HepG2 (cell line): ENCODE results near the gene NSMF. TPM values are rescaled to one million over a fixed set of nuclear protein-coding genes. Genes with fewer than 3 reads are reported as not detected.

ENCODE experiments used
- ATAC-seq: fragments of 200-7000 bp; cut with Tn5 transposase; 3 replicates; pipeline ENCODE4 v1.9.1; 2020; ENCODE audit warnings: mild to moderate bottlenecking, moderate library complexity
- BruUV-seq: library from RNA; stranded (reverse); fragments of 400-500 nt; replicated peaks from 2 replicates; lab custom pipeline; 2021; lab: Mats Ljungman, UMichigan
- CTCF ChIA-PET: fragments of 300-600 bp; formaldehyde crosslinking; extraction: SDS; loops from one replicate; lab custom pipeline; 2021; ENCODE audit warnings: low total read pairs, inconsistent platforms, low intra/inter-chr PET ratio; lab: Yijun Ruan, JAX
- POLR2A ChIA-PET: fragments of 350-600 bp; sonication (Branson Sonifier 250); formaldehyde crosslinking; loops from one replicate; lab custom pipeline; 2020; ENCODE audit warnings: antibody characterized with exemption, inconsistent platforms; lab: Yijun Ruan, JAX
- DNase-seq: peaks from one replicate; pipeline ENCODE4 v3.0.0-alpha.2; 2015; ENCODE audit warnings: low spot score
- FAIRE-seq: peaks from 3 replicates; lab custom pipeline; 2011; peaks lifted over from hg19 to GRCh38; lab: Jason Lieb, UNC
- H2AFZ ChIP-seq: one replicate; pipeline ENCODE4 v1.6.1; 2011; ENCODE audit warnings: low read length, inconsistent platforms
- H3K27ac ChIP-seq: fragments of 300-600 bp; 3 replicates; pipeline ENCODE4 v1.8.0; 2011; ENCODE audit warnings: mixed run types, mild to moderate bottlenecking, mixed read lengths, low read length, inconsistent platforms; ENCODE audit not compliant: insufficient read depth; ENCODE audit errors: extremely low read length
- H3K27me3 ChIP-seq, 2 experiments: fragments of 200-600 bp in 1 of 2; 2 replicates in 1 of 2; 3 replicates in 1 of 2; pipeline versions ENCODE4 v1.6.0 to v1.8.0; 2011; ENCODE audit warnings: low read length in 2 of 2, mild to moderate bottlenecking in 2 of 2, moderate library complexity in 2 of 2, inconsistent platforms in 1 of 2; ENCODE audit not compliant: insufficient read depth in 2 of 2, control insufficient read depth in 1 of 2
- H3K36me3 ChIP-seq, 2 experiments: fragments of 200-600 bp in 1 of 2; replicated peaks in 1 of 2; 2 replicates in 1 of 2; 3 replicates in 1 of 2; pipeline versions ENCODE4 v1.5.1 to v1.8.0; 2011; ENCODE audit warnings: low read length in 2 of 2, inconsistent platforms in 1 of 2; ENCODE audit not compliant: insufficient read depth in 2 of 2, control insufficient read depth in 1 of 2
- H3K4me1 ChIP-seq: 2 replicates; pipeline ENCODE4 v1.5.1; 2012; ENCODE audit warnings: low read length, inconsistent platforms; ENCODE audit not compliant: insufficient read depth
- H3K4me2 ChIP-seq: 2 replicates; pipeline ENCODE4 v1.6.0; 2011; ENCODE audit warnings: low read depth, low read length, inconsistent platforms
- H3K4me3 ChIP-seq, 3 experiments: fragments of 200-600 bp in 1 of 3; sonication (generic), shearing (Covaris generic) in 1 of 3; replicated peaks in 1 of 3; 2 replicates each; pipeline ENCODE4 v1.5.1; 2011 to 2016; ENCODE audit warnings: low read length in 3 of 3, inconsistent platforms in 2 of 3, low read depth in 2 of 3, mild to moderate bottlenecking in 2 of 3, control low read depth in 1 of 3, mixed read lengths in 1 of 3; ENCODE audit not compliant: insufficient read depth in 1 of 3
- H3K79me2 ChIP-seq: one replicate; pipeline ENCODE4 v1.6.1; 2011; ENCODE audit warnings: low read length, inconsistent platforms; ENCODE audit not compliant: insufficient read depth
- H3K9ac ChIP-seq: 2 replicates; pipeline ENCODE4 v1.6.0; 2011; ENCODE audit warnings: mild to moderate bottlenecking, low read depth, low read length, inconsistent platforms; ENCODE audit not compliant: insufficient read depth
- H3K9me3 ChIP-seq: 2 replicates; pipeline ENCODE4 v1.5.1; 2012; ENCODE audit warnings: mild to moderate bottlenecking, low read length
- H4K20me1 ChIP-seq: 2 replicates; pipeline ENCODE4 v1.6.0; 2011; ENCODE audit warnings: inconsistent platforms, mild to moderate bottlenecking, low read length, moderate library complexity; ENCODE audit not compliant: insufficient read depth
- AGO2 ChIP-seq: fragments of 200-400 bp; formaldehyde crosslinking; optimal IDR thresholded peaks from 2 replicates; pipeline ENCODE3; 2017; ENCODE audit warnings: mild to moderate bottlenecking, low read depth, low read length, moderate library complexity
- CBX2 ChIP-seq, 2 experiments: fragments of 200-600 bp in 1 of 2; sonication (generic); formaldehyde crosslinking in 1 of 2; IDR thresholded peaks; 2 replicates each; pipeline versions ENCODE4 v1.7.0 to v1.8.1; 2018 to 2022; ENCODE audit warnings: low read depth in 2 of 2, low read length in 1 of 2, mild to moderate bottlenecking in 1 of 2, missing genetic modification reagents in 1 of 2
- GPN1 ChIP-seq: sonication (generic); formaldehyde crosslinking; IDR thresholded peaks from 2 replicates; pipeline ENCODE4 v1.5.1; 2020; ENCODE audit warnings: missing genetic modification reagents, borderline replicate concordance
- HDAC6 ChIP-seq: fragments of 200-600 bp; sonication (generic); IDR thresholded peaks from 2 replicates; pipeline ENCODE4 v1.7.0; 2017; ENCODE audit warnings: mild to moderate bottlenecking, antibody characterized with exemption, low read length, low read depth
- JDP2 ChIP-seq: sonication (generic); formaldehyde crosslinking; IDR thresholded peaks from 2 replicates; pipeline ENCODE4 v1.8.1; 2022; ENCODE audit warnings: missing genetic modification reagents, borderline replicate concordance
- PITX1 ChIP-seq: sonication (generic); formaldehyde crosslinking; IDR thresholded peaks from 2 replicates; pipeline ENCODE4 v1.5.1; 2020; ENCODE audit warnings: mild to moderate bottlenecking, missing genetic modification reagents
- SP4 ChIP-seq: sonication (generic); formaldehyde crosslinking; IDR thresholded peaks from 2 replicates; pipeline ENCODE4 v1.8.1; 2023; ENCODE audit warnings: mild to moderate bottlenecking, missing genetic modification reagents
- ZNF124 ChIP-seq: sonication (generic); formaldehyde crosslinking; IDR thresholded peaks from 2 replicates; pipeline ENCODE4 v1.4.0; 2020; ENCODE audit warnings: missing genetic modification reagents
- ZNF274 ChIP-seq: sonication (generic); formaldehyde crosslinking; IDR thresholded peaks from 2 replicates; pipeline ENCODE4 v1.5.1; 2020; ENCODE audit warnings: mild to moderate bottlenecking, missing genetic modification reagents
- ZNF354B ChIP-seq: sonication (generic); formaldehyde crosslinking; IDR thresholded peaks from 2 replicates; pipeline ENCODE4 v1.8.0; 2022; ENCODE audit warnings: mild to moderate bottlenecking, missing genetic modification reagents
- ZNF629 ChIP-seq: sonication (generic); formaldehyde crosslinking; conservative IDR thresholded peaks from 2 replicates; pipeline ENCODE4 v1.5.0; 2020; ENCODE audit warnings: missing genetic modification reagents
- WGBS: methylation state at CpG from one replicate; pipeline ENCODE4 v1.1.6; 2017; ENCODE audit warnings: low lambda C conversion rate; 5-methylcytosine and 5-hydroxymethylcytosine counted together
- in situ Hi-C: cut with HindIII; loops from 2 replicates; pipeline ENCODE4 v1.10.0; 2017; ENCODE audit warnings: low pct_unique_long_range_greater_than_20kb; ENCODE audit not compliant: extremely low pct_ligation_motif_present
- intact Hi-C: fragments of 100-400 bp; cut with micrococcal nuclease; formaldehyde crosslinking; loops from one replicate; pipeline ENCODE4 v1.10.0; 2022; ENCODE audit not compliant: unreplicated experiment
- polyA plus RNA-seq, 8 experiments: library from polyadenylated mRNA; depleted of rRNA in 3 of 8; stranded (reverse) in 7 of 8; unstranded in 1 of 8; fragments of >200 nt; fragmentation: Illumina TruSeq in 4 of 8; extraction: Trizol in 4 of 8; gene quantifications; 2 replicates each; pipeline versions ENCODE4 v1.2.1 to v1.2.3, GENCODE V29; 2011 to 2016; ENCODE audit warnings: low read depth in 4 of 8, missing spikeins in 1 of 8, mixed read lengths in 1 of 8; ENCODE audit not compliant: insufficient read depth in 1 of 8
- total RNA-seq, 5 experiments: library from RNA; depleted of rRNA; stranded (reverse); fragments of >200 nt; fragmentation: Illumina TruSeq; extraction: Trizol; gene quantifications; 2 replicates each; pipeline ENCODE4 v1.2.3, GENCODE V29; 2016; ENCODE audit warnings: low read depth in 1 of 5

The NSMF gene
- total and polyA plus RNA-seq, 2 of the 13 experiments (the other 11 are each of a cell fraction or from before 2014, with no cell fraction given) = 44.3 to 183 TPM

DNA sequence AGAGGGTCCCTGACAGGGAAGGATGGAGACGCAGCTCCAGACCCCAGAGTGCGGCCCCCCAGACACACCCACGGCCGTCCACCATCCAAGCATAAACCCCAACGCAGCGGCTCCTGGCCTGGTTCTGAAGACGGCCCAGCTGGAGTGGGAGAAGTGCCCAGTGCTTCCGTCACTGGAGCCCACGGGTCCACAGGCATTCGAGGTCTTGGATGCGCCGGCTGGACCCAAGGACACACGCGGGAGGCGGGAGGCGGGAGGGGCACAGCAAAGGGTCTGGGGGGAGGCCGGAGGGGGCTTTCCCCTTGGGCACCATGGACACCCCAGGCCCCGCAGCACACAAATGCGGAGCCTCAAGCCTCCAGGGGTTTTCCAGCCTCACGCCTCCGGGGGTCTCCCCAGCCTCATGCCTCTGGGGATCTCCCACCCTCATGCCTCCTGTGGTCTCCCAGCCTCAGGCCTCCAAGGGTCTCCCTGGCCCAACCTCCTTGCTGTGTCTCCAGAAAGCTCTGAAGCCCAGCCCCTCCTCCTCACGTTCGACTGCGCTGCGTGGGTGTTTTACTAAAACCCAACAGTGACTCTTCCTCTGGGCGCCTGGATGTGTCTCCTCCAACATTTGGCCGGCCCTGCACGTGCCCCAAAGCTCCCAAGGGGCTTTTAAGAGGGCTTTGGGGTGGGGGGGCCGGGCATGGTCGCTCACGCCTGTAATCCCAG, 51.4 kb downstream of the NSMF start:
- ChIA-PET POLR2A (no interaction called here), CTCF (interaction anchor here (1.2 to 1.3 kb wide), 2 partner anchors 113 to 120 kb away, joined by 3 to 7 read pairs; no protein-coding TSS in a partner anchor)
- no peaks in the 10 kb centered on the region for H3K9me3 ChIP-seq
- no TSS peak for BruUV-seq
- DNase-seq = no peak
- H4K20me1 ChIP-seq = no peaks in the 10 kb centered on the region
- H3K79me2 ChIP-seq = no peaks in the 10 kb centered on the region
- H3K4me2 ChIP-seq = peak overlapping the region; percentile 78
- TF ChIP-seq CBX2 (IDR thresholded peaks at IDR 0.05; ENCODE audit: low read depth, low read length) (no peak), CBX2 (CRISPR knock-in tag; IDR thresholded peaks at IDR 0.05; ENCODE audit: low read depth) (no peak), PITX1 (0 out of 2 replicates have a peak, but pooled peaks have one; percentile 22), JDP2 (CRISPR knock-in tag) (no peak), ZNF629 (CRISPR knock-in tag) (no peak), GPN1 (CRISPR knock-in tag) (no peak), ZNF124 (CRISPR knock-in tag) (no peak), ZNF354B (CRISPR knock-in tag) (no peak), SP4 (CRISPR knock-in tag) (peak; percentile 0; the same call in 1 of the 2 replicates), ZNF274 (CRISPR knock-in tag) (no peak), AGO2 (peak; percentile 10), HDAC6 (no peak)
- no peaks in the 10 kb centered on the region for H3K27me3 ChIP-seq
- intact Hi-C loops (loop anchor here (10.0 kb wide), 1 partner anchor 103 kb away; the partner anchor contains the start of gene NRARP), in situ Hi-C loops (loop anchor here (5.0 kb wide), 1 partner anchor 115 kb away; no protein-coding TSS in a partner anchor)
- H3K9ac ChIP-seq = peak overlapping the region; percentile 52; the same call in 1 of the 2 replicates
- no peak; the same call in 2 of the 3 replicates for ATAC-seq
- 76% methylated on average over 19 of the region's 31 CpGs for WGBS
- H3K4me1 ChIP-seq = peaks cover 18% of the 10 kb centered on the region
- peak overlapping the region in 2 of 3 experiments; percentile 50 to 69; a peak in 3 of 6 replicates for H3K4me3 ChIP-seq
- no peaks in the 10 kb centered on the region for H3K36me3 ChIP-seq
- H2AFZ ChIP-seq = no peak overlapping the region
- no peak overlapping the region for H3K27ac ChIP-seq
- FAIRE-seq = no peak
